ENCODE measurements around the gene ZMIZ1.
A peak's percentile ranks its signal among the peaks of the same experiment; 100 is the strongest.

Gene ZMIZ1

GRCh38 chr10:79135790-79136189 is 67.0 kb downstream of the ZMIZ1 start:
- no peak for DNase-seq (ENCODE audit: low read depth in 2 of 2, low spot score in 1 of 2)

DNA sequence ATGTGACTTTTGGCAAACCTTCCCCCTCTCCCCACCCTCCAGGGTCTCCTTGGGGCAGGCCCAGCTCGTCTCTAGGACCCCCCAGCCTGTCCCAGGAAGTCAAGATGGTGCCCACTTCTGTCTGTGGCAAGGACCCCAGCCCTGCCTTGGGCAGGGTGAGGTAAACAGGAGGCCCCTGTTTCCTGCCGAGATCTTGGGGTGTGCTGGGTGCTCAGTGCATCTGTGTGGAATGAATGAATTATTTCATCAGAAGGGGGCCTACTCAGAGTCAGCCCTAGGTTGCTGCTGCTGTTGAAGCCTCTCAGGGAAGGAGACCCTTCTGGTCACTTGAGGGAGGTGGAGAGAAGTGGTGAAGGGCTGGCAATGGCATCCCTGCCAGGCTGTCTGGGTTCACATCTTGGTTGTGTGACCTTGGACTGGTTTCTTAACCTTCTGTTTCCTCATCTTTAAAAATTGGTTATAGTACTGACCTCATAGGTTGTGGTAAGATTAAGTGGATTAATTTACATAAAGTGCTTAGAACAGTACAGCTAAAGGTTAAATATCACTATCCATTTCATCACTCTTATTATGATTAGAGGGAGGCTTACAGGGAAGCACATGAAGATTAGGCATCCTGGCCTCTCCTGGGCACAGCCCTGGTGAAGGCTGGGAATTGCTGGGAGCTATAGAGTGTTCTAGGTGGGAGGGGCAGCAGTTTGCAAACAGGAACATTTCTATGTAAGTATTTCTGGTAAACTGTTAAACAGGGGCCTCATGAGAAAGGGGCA is 67.7 kb downstream of the ZMIZ1 start:
- no peak for DNase-seq (ENCODE audit: low read depth in 2 of 2, low spot score in 1 of 2)

DNA sequence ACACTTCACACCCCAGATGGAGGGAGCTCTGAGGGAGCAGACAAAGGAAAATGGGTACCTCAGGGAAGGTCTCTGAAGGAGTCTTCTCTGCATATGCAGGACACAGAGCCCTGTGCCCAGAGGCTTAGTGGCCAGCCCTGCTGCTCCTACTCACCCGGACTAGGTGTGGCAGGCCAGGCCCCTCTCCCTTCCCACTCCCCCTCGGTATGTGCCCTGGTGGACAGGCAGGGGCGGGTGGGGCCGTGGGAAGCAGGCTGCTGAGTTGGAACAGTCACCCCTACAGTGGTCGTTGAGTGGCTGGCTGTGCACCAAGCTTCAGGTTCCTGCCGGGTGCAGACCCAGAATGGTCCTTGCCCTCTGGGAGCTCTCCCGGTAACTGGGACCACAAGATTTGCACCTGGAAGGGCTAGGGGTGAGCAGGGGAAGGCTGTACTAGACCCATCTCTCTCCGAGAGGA is 68.6 kb downstream of the ZMIZ1 start:
- DNase-seq (ENCODE audit: low read depth in 2 of 2, low spot score in 1 of 2) = no peak

DNA sequence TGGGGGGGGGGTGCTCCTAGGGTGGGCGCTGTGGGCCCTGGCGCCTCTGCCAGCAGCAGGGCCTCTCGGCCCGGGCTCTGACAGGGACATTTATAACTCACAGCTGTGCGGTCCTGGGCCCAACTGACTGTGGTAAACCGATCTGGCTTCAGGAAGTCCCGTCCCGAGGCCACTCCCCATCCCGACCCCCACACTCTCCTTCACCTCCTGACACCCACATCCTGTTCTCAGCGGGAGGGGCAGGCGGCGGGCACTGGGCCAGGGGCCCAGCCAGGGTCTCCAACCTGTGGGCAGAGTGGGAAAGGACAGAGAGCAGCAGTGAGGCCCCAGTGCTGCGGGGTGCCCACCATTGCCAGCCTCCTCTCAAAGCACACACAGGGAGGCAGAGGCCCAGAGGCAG is 69.1 kb downstream of the ZMIZ1 start:
- peak in 1 of 2 donors; percentile 11 for DNase-seq (ENCODE audit: low read depth in 2 of 2, low spot score in 1 of 2)

GRCh38 chr10:79138449-79139123 is 69.8 kb downstream of the ZMIZ1 start:
- no peak for DNase-seq (ENCODE audit: low read depth in 2 of 2, low spot score in 1 of 2)

GRCh38 chr10:79139124-79139835 is 70.5 kb downstream of the ZMIZ1 start:
- no peak for DNase-seq (ENCODE audit: low read depth in 2 of 2, low spot score in 1 of 2)

- no peak for DNase-seq (ENCODE audit: low read depth in 2 of 2, low spot score in 1 of 2)
Observed at GRCh38 chr10:79140085-79140793, 71.5 kb downstream of the ZMIZ1 start.

GRCh38 chr10:79140855-79141254 is 72.1 kb downstream of the ZMIZ1 start:
- no peak for DNase-seq (ENCODE audit: low read depth in 2 of 2, low spot score in 1 of 2)

GRCh38 chr10:79142064-79142491 is 73.3 kb downstream of the ZMIZ1 start:
- DNase-seq (ENCODE audit: low read depth in 2 of 2, low spot score in 1 of 2) = no peak

DNA sequence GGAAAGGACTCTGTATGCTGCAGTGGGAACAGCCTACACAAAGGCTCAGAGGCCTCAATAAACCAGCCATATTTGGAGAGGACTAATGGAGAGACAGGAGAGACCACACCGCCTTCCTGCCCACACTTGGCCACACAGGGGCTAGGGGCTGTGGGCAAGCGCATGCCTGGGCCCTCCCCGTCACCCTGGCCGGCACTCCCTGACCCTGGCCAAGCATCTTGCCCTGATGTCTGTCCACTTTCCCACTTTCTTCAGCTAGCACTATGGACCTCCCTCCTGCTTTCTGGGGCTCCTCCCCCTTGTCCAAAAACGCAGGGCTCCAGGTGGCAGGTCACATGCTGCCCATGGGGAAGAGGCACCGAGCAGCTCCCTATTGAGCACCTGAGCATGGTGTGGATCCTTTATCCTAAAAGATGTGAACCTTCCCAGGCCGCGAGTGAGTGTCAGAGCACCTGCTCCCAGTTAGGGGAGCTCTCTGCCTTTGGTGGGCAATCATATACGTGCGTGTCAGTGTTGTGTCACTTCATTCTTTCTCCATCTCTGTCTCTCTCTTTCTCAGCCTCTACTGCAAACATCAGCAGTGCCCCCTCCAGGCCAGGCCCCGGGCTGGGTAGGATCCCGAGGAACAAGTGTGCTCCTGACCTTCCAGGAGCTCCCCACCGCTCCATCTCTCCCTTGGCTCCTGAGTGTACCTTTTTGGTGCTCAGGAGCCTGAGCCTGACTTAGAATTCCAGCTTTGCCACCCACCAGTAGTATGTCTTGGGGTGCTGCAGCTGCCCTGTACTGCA is 74.0 kb downstream of the ZMIZ1 start:
- no peak for DNase-seq (ENCODE audit: low read depth in 2 of 2, low spot score in 1 of 2)

- DNase-seq (ENCODE audit: low read depth in 2 of 2, low spot score in 1 of 2) = no peak
Observed at GRCh38 chr10:79143879-79144278, 75.1 kb downstream of the ZMIZ1 start.

DNA sequence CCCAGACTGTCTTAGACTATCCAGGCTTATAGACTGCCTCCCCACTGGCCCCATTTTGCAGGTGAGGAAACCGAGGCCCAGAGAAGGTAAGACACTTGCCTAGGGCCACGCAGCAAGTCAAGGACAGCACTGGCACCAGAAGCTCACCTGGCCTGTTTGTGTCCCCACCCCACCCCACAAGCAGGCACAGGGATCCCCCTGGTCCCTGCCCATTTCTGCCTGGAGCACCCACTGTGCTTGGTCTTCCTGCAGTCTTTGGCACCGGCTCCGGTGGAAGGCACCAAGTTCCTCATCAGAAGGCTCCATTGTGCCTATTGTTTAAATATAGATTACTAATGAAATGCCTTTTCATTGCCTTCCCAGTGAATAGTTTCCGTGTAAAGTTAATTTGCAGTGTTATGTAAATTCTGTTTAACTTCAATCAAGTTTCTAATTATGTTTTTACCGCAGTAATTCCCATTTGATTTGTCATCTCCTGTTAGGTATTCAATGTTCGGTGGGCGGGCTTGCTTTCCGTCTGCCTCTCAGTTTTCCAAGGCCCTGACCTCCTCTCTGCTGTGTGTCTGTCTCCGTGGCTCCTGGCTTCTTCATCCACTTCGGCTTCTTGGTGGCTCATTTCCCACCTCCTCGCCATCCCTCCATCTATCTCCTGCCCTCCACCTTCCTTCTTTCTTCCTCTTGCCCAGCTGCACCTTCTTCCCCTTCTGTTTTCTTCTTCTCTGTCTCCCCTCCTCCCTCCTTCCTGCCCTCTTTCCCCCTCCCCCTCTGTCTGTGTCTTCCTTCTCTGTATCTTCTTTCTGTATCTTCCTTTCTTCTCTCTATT is 75.8 kb downstream of the ZMIZ1 start:
- DNase-seq (ENCODE audit: low read depth in 2 of 2, low spot score in 1 of 2) = no peak

DNA sequence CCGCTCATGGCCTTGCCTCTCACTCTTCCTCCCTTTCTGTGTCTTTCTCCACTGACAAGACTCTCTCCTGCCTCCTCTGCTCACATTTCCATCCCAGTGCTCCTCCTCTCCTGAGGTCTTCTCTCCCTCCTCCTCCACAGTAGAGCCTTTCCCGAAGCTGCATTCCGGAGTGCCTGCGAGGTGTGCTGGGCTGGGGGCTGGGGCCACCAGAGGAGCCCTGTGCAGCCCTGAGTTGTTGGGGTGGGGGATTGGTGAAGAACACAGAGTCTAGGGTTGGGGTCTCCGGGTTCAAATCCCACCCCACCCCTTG is 76.4 kb downstream of the ZMIZ1 start:
- no peak for DNase-seq (ENCODE audit: low read depth in 2 of 2, low spot score in 1 of 2)

DNA sequence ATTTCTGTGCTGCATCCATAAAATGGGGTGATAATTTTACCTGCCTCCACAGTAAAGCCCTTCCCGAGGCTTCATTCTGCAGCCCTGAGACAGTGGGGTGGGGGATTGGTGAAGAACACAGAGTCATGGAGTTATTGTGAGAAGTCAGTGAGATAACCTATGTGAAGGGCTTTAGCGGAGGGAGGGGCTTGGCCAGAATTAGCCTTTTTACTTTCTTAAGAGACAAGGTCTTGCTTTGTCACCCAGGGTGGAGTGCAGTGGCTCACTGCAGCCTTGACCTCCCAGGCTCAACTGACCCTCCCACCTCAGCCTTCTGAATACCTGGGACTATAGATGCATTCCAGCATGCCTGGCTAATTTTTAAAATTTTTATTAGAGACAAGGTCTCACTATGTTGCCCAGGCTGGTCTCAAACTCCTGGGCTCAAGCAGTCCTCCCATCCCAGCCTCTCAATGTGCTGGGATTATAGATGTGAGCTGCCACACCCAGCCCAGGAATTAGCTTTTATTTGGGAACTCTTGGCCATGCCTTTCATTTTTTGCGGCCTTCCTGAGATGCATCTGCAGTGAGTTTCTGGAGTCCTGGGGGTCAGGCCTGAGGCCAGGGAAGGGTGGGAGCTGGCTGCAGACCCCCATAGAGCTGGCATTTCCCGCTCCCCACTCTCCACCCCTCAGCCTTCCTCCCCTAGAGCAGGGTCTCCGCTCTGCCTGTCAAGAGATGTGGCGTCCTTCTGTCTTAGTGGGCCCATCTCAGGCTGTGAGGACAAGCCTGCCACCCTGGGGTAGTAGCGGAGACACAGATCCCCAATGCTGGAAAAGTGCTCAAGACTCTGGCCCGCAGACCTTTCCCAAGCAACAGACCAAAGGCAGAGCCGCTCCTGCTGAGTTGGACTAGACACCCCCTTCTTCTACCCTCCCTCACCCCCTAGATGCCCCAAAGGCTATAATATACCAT is 77.0 kb downstream of the ZMIZ1 start:
- no peak for DNase-seq (ENCODE audit: low read depth in 2 of 2, low spot score in 1 of 2)

DNA sequence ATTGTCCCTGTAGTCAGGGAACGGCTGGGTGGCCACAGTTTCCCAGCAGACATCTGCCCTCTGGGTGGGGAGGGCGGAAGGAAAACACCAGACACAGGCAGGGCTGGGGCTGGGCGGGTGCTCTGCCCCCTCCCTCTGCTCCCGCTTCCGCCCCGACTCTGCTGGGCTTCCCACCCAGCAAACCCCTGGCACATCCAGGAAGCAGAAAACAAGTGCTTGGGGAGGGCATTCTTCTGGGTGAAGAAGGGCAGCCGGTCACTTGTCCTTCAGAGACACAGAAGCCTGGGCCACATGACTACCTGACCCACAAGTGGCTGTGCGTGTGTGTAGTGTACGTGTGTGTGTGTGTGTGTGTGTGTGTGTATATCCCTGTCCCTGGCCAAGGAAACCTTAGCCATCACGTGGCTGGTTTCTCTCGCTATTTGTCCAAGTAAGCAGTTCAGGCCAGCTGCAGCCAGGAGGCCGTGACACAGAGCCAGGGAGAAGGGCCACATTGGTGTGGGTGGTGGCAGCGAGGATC is 77.9 kb downstream of the ZMIZ1 start:
- DNase-seq (ENCODE audit: low read depth in 2 of 2, low spot score in 1 of 2) = no peak

- no peak for DNase-seq (ENCODE audit: low read depth in 2 of 2, low spot score in 1 of 2)
Observed at GRCh38 chr10:79147306-79147705, 78.5 kb downstream of the ZMIZ1 start.

DNA sequence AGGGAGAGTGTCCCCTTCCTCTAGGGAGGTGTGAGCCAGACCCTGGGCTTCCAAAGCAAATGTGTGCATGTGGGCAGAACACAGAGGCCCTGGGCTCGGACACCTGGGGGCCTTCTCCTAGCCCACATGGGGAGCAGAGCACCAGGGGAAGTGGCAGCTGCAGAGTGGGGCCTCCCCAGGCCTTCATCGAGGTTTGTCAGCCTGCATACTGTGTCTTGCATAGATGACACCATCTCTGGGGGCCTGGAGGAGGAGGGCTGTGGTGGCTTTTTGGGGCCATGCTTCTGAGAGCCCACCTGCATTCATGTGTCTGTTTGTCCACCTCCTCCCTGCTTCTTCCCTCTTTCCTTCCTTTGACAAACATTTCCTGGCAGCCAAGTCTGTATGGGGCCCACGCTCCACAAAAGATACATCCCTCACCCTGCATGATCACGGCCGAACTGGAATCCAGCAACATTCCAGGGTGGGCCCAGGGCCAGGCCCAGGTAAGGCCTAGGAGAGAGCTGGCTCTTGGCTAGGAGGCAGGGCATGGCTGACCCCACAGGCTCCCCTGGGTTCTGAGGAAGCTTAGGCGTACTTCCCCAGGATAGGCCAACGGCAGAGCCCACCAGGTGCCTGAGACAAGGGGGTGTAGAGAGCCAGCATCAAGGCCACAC is 79.2 kb downstream of the ZMIZ1 start:
- no peak for DNase-seq (ENCODE audit: low read depth in 2 of 2, low spot score in 1 of 2)

Measured in stimulated activated CD8-positive, alpha-beta memory T cell treated with anti-CD3 and anti-CD28 coated beads, Interleukin-4, amount 100 ng/mL, for 1 hour (primary cell).